Fibroblast of the aortic adventitia (primary cell): ENCODE measurements around the gene FBXW8. TPM values are rescaled to one million over a fixed set of nuclear protein-coding genes. Genes with fewer than 3 reads are reported as not detected.
A peak's percentile ranks its signal among the peaks of the same experiment; 100 is the strongest.

Experiments used
- DNase-seq: peaks from one replicate; pipeline ENCODE4 v3.0.0-alpha.2; 2010; ENCODE audit warnings: low read depth
- H3K4me3 ChIP-seq: 2 replicates; pipeline ENCODE4 v1.5.1; 2011; ENCODE audit warnings: low read depth, mild to moderate bottlenecking, control low read depth, low read length, moderate library complexity
- CTCF ChIP-seq: IDR thresholded peaks from 2 replicates; pipeline ENCODE4 v1.5.1; 2011; ENCODE audit warnings: mild to moderate bottlenecking, low read length, control low read depth, inconsistent platforms; ENCODE audit not compliant: insufficient read depth
- total RNA-seq: library from RNA; depleted of rRNA; stranded (reverse); fragments of >200 nt; gene quantifications from 2 replicates; pipeline ENCODE4 v1.2.3, GENCODE V29; 2012; ENCODE audit warnings: low replicate concordance

The FBXW8 gene
- total RNA-seq, 1 donor: 11.2 TPM

GRCh38 chr12:116962783-116963356, 52.1 kb downstream of the FBXW8 start:
- no peak for DNase-seq
- TF ChIP-seq CTCF: no peak
- no peak overlapping the region for H3K4me3 ChIP-seq

- DNase-seq: no peak
- TF ChIP-seq CTCF: no peak
- H3K4me3 ChIP-seq: no peak overlapping the region
These were observed 53.6 kb downstream of the FBXW8 start for GRCh38 chr12:116964054-116965050.

GRCh38 chr12:116968986-116969385, 58.2 kb downstream of the FBXW8 start:
- TF ChIP-seq CTCF: no peak
- DNase-seq: no peak
- no peak overlapping the region for H3K4me3 ChIP-seq

GRCh38 chr12:116969615-116970585, 59.1 kb downstream of the FBXW8 start:
- H3K4me3 ChIP-seq: no peak overlapping the region
- TF ChIP-seq CTCF: no peak
- no peak for DNase-seq

GRCh38 chr12:116971222-116971621, 60.5 kb downstream of the FBXW8 start:
- no peak for TF ChIP-seq CTCF
- DNase-seq: no peak

GRCh38 chr12:116975779-116976393, 65.1 kb downstream of the FBXW8 start:
- DNase-seq: peak; percentile 53

More at GRCh38 chr12:116971222-116971621, 60.5 kb downstream of the FBXW8 start:
- H3K4me3 ChIP-seq: no peak overlapping the region

More at GRCh38 chr12:116975779-116976393, 65.1 kb downstream of the FBXW8 start:
- no peak overlapping the region for H3K4me3 ChIP-seq
- no peak for TF ChIP-seq CTCF
